Psoas muscle (tissue), 8 donors: Measurements from ENCODE around the gene SPSB2. TPM values are rescaled to one million over a fixed set of nuclear protein-coding genes. Genes with fewer than 3 reads are reported as not detected.
"Not testable (repeated sequence)": the region's sequence is repeated elsewhere in the genome, so short reads cannot be mapped to it uniquely, and the experiment has no call there.

Experiments
- ATAC-seq, 4 donors: fragments of 200-7000 bp; cut with Tn5 transposase; one replicate each; pipeline ENCODE4 v1.9.1; 2020; ENCODE audit warnings: moderate library complexity in 3 of 4, mild to moderate bottlenecking in 2 of 4
- DNase-seq, 2 donors: peaks; one replicate each; pipeline ENCODE4 v3.0.0-alpha.2; 2020
- H3K27ac ChIP-seq: fragments of 200-600 bp; one replicate; pipeline ENCODE4 v1.8.0; 2022
- H3K27me3 ChIP-seq, 3 donors: fragments of 200-600 bp in 1 of 3; one replicate each; pipeline versions ENCODE4 v1.6.1 to v1.8.0; 2013 to 2022; ENCODE audit warnings: low read length in 2 of 3, mild to moderate bottlenecking in 2 of 3, moderate library complexity in 1 of 3; ENCODE audit not compliant: insufficient read depth in 3 of 3
- H3K36me3 ChIP-seq, 2 donors: fragments of 200-600 bp in 1 of 2; one replicate each; pipeline versions ENCODE4 v1.6.1 to v1.8.0; 2013 to 2022; ENCODE audit warnings: low read depth in 1 of 2, mild to moderate bottlenecking in 1 of 2, moderate library complexity in 1 of 2; ENCODE audit not compliant: insufficient read depth in 1 of 2
- H3K4me1 ChIP-seq: fragments of 200-600 bp; one replicate; pipeline ENCODE4 v1.8.0; 2022
- H3K4me3 ChIP-seq: fragments of 200-600 bp; one replicate; pipeline ENCODE4 v1.8.0; 2022; ENCODE audit warnings: mild to moderate bottlenecking
- H3K9me3 ChIP-seq: fragments of 200-600 bp; one replicate; pipeline ENCODE4 v1.8.0; 2022
- CTCF ChIP-seq: fragments of 200-600 bp; IDR thresholded peaks from one replicate; pipeline ENCODE4 v1.8.0; 2022; ENCODE audit warnings: antibody characterized with exemption
- WGBS, 3 donors: extraction: QIAGEN DNeasy Blood & Tissue Kit; methylation state at CpG; one replicate each; pipeline versions ENCODE4 v1.1.6 to v1.1.7; 2013; 5-methylcytosine and 5-hydroxymethylcytosine counted together
- intact Hi-C, 2 donors: fragments of 100-400 bp; cut with DNase I; formaldehyde crosslinking; loops; one replicate each; pipeline versions ENCODE4 v1.11.0 to v1.14.2; 2022
- polyA plus RNA-seq, 3 donors: library from polyadenylated mRNA; stranded (reverse); fragments of 200-250 nt; gene quantifications; one replicate each; pipeline ENCODE4 v1.2.3, GENCODE V29; 2013
- total RNA-seq, 4 donors: library from RNA; stranded (reverse); fragmentation: NEBNext Ultra II Directional in 2 of 4; extraction: Animal tissue kit (Norgen Biotek cat#: 25700) in 2 of 4; gene quantifications; one replicate each; pipeline versions ENCODE4 v1.2.1 to v1.2.4, GENCODE V29; 2021 to 2023
- donor health status: healthy with polysubstance abuse.
- donor health status: DM: no; HTN: no; CAD: no; lungs with moderate emphysema.
- donor health status: Bipolar disorder and iron deficiency.
- donor health status: healthy.
- donor health status: DM: yes; HTN: yes; CAD: no.
- donor health status: DM: no; HTN: no; CAD: no.
- donor health status: DM: no; HTN: no; CAD: no.
- donor health status: DM: yes; HTN: yes; CAD: no.

Gene SPSB2
- total and polyA plus RNA-seq, 7 donors: 2.4 to 10.2 (median 4.3) TPM

- Histone ChIP-seq H3K9me3 (no peaks in the 10 kb centered on the region), H3K36me3 (peaks cover 4 to 40% of the 10 kb centered on the region in 2 donors), H3K27me3 (no peaks in the 10 kb centered on the region), H3K4me1 (peaks cover 29% of the 10 kb centered on the region), H3K27ac (peak overlapping the region; percentile 75), H3K4me3 (peak overlapping the region; percentile 63)
- ATAC-seq (peak; percentile 70 to 82 (median 74)), DNase-seq (peak; percentile 86 to 93)
- WGBS, 3 donors: 1 to 2% (median 1%) methylated on average over 34 to 40 of the region's 40 CpGs
- intact Hi-C loops: no loop called here
- peak; percentile 95 for TF ChIP-seq CTCF
These were observed 742 bp downstream of the SPSB2 start for GRCh38 chr12:6872073-6873048.

DNA sequence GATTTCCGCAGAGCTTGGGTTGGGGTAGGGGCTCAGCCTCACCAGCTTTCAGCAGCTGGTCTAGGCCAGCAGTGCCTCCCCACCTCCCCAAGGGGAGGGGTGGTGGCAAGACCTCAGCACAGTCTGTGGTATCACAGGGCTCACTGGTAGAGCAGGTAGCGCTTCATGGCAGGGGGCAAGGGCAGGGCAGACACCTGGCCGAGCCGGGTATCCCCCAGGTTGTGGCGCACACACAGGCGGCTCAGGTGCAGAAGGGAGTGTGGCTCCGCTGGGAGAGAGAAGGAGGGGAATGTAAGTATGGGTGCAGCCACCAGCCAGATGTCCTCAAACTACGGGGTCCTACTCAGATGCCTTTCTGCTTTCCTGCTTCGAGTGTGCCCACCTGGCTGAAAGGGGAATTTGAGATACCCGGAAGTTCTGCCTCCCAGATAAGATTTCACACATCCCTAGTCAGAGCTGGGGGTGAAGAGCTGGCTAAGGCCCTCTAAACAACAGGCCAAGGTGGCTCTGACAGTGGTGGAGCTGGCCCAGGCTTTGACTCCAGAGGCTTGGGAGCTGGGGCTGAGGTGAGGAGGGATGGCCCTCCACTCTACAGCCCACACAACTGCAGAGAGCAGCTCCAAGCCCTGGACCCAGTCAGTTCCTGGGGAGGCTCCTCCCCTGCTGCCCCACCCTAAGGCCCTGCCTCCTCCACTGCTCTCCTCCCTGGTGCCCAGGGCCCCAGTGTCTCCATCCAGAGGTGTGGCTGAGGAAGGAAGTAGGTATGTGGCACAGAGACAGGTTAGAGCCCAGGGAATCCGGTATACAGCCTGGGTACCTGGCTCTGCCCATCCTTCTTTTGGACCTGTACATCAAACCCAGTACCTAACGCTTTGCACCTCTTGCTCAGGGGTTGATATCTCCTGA, 1.8 kb downstream of the SPSB2 start:
- Histone ChIP-seq H3K4me3 (peak overlapping the region; percentile 63), H3K27me3 (no peaks in the 10 kb centered on the region), H3K4me1 (peaks cover 35% of the 10 kb centered on the region), H3K9me3 (no peaks in the 10 kb centered on the region), H3K36me3 (peaks cover 4 to 39% of the 10 kb centered on the region in 2 donors), H3K27ac (peak overlapping the region; percentile 75)
- TF ChIP-seq CTCF: no peak
- 55 to 82% (median 55%) methylated on average over 12 of the region's 12 CpGs for WGBS, 3 donors
- ATAC-seq (no peak), DNase-seq (no peak)
- intact Hi-C loops: no loop called here

DNA sequence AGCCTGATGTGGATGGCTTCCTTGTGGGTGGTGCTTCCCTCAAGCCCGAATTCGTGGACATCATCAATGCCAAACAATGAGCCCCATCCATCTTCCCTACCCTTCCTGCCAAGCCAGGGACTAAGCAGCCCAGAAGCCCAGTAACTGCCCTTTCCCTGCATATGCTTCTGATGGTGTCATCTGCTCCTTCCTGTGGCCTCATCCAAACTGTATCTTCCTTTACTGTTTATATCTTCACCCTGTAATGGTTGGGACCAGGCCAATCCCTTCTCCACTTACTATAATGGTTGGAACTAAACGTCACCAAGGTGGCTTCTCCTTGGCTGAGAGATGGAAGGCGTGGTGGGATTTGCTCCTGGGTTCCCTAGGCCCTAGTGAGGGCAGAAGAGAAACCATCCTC, 2.8 kb downstream of the SPSB2 start:
- Histone ChIP-seq H3K4me1 (peaks cover 35% of the 10 kb centered on the region), H3K27ac (peak overlapping the region; percentile 12), H3K36me3 (peaks cover 4 to 41% of the 10 kb centered on the region in 2 donors), H3K4me3 (peak overlapping the region; percentile 12)
- ATAC-seq, H3K9me3 ChIP-seq, intact Hi-C loops, DNase-seq, H3K27me3 ChIP-seq: not testable (repeated sequence)
- WGBS, 3 donors: 22 to 67% (median 30%) methylated on average over 3 to 4 of the region's 4 CpGs

DNA sequence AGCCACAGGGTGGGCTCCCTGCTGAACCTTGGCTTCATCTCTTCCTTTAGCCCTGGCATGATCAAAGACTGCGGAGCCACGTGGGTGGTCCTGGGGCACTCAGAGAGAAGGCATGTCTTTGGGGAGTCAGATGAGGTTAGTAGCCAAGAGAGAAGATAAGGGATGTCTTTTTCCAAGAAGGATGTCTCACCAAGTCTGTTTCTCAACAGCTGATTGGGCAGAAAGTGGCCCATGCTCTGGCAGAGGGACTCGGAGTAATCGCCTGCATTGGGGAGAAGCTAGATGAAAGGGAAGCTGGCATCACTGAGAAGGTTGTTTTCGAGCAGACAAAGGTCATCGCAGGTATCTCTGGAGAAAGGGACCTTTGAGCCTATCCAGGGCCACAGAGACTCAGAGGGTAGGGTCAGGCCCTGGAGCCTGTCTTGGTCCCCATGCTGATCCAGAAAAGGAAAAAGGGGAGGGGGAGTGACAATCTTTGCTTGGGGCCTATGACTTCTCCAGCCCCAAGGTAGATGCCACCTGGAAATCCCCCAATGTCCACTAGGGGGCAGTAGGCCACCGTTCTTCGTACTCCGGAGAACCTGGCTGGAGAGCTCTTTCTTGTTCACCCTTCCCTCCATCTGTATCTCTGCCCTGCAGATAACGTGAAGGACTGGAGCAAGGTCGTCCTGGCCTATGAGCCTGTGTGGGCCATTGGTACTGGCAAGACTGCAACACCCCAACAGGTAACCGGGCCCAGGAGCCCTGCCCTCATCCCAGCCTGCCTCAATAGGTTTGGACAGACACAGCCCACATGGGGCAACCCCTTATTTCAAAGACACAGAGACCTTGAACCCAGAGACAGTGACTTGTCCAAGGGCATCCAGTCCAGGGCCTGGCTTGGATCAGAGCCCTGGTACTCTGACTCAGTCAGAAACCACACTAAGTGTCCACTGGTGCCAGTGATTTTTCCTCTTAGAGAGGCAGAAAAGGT, 3.8 kb downstream of the SPSB2 start:
- no peaks in the 10 kb centered on the region for H3K9me3 ChIP-seq
- 26 to 32% (median 28%) methylated on average over 12 of the region's 12 CpGs for WGBS, 3 donors
- intact Hi-C loops: loop anchor here in 1 of 2 donors (5.0 to 10.0 kb wide), 2 partner anchors 68 to 245 kb away; no protein-coding TSS in a partner anchor
- peak overlapping the region; percentile 97 for H3K27ac ChIP-seq
- peaks cover 35% of the 10 kb centered on the region for H3K4me1 ChIP-seq
- ATAC-seq: peak; percentile 10 to 40 (median 32)
- DNase-seq: peak; percentile 72 to 85
- no peaks in the 10 kb centered on the region for H3K27me3 ChIP-seq
- peak; percentile 91 for TF ChIP-seq CTCF
- peak overlapping the region; percentile 94 for H3K4me3 ChIP-seq
- peaks cover 4 to 50% of the 10 kb centered on the region in 2 donors for H3K36me3 ChIP-seq
